HG03354 (cell line): Measurements from ENCODE around the gene RAD23B.
A peak's percentile ranks its signal among the peaks of the same experiment; 100 is the strongest.

ENCODE experiments used
- ATAC-seq: cut with Tn5 transposase; IDR thresholded peaks from one replicate; pipeline ENCODE4 v1.9.1; 2021; ENCODE audit warnings: mild to moderate bottlenecking; ENCODE audit not compliant: unreplicated experiment, poor library complexity, severe bottlenecking

RAD23B gene

DNA sequence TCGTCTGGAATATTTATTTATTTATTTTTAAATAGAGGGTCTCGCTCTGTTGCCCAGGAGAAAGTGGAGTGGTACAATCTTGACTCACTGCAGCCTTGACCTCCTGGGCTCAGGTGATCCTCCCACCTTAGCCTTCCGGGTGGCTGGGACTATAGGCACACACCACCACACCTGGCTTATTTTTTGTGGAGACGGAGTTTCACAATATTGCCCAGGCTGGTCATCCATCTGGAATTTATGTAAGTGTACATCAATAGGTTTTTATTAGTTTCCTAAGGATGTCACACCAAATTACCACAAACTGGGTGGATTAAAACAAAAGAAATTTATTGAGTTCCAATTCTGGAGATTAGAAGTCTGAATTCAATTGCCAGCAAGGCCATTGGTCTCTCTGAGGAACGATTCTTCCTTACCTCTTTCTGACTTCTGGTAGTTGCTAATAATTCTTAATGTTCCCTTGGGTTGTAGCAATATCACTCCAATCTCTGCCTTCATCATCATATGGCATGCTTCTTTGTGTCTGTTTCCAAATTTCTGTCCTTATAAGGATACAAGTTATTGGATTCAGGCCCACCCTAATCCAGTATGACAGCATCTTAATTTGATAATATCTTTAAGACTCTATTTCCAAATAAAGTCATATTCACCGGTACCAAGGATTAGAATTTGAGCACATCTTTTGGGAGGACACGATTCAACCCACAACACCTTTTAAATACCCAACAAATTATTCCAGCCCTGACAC is 16.3 kb upstream of the RAD23B start:
- ATAC-seq, result no peak

DNA sequence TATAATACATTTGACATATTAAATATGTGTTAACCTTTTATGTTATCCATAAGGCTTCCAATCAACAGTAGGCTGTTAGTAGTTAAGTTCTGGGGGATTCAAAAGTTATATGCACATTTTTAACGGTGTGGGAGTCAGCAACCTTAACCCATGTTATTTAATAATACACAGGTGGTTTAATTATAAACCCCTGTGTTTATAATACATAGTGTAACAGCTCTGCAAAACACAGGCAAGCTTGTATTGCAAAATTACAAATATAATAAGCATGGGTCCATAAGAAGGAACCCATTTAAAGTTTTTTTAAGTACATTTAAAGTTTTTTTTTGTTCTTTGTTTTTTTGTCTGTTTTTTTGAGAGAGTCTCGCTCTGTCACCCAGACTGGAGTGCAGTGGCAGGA is 14.5 kb upstream of the RAD23B start:
- ATAC-seq, result no peak

DNA sequence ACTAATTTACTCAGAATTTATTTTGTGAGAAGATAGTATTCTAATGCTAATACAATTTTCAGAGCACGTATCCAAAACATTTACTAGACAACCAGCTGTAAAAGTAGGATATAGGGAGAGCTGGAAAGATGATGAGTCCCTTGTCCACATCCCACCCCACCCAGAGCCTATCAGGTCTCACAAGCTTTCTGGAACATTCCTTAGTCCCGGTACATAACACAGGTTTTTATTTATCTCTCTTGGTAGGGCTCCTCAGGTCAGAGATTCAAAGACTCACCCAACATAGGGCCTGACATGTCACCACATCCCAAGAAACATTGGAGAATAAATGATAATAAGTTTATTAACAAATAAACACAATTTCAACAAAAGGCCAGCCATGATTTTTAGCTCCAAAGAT is 13.8 kb upstream of the RAD23B start:
- no peak for ATAC-seq

GRCh38 chr9:107269681-107270080 is 13.4 kb upstream of the RAD23B start:
- ATAC-seq, result no peak

GRCh38 chr9:107270082-107270481 is 13.0 kb upstream of the RAD23B start:
- ATAC-seq, result no peak

DNA sequence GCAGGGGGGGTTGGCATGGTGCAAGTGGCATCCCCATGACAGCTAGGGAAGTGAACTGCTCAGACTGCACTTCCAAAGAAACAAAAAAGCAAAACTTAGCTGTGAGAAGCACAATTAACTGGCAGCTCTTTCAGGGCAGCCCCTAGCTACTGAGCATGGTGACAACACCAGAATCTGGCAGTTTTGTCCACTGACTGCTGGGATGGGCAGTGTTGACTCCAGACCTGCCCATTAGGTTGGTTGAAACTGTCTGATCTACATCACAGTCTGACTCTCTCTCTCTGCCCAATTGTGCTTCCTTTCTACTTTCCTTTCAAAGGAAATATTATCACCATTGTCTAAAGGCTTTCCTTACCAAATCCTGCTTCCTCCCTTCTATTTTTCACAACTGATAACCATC is 12.5 kb upstream of the RAD23B start:
- no peak for ATAC-seq

- ATAC-seq, result peak; percentile 5
Observed at GRCh38 chr9:107273634-107274033, 9.4 kb upstream of the RAD23B start.

DNA sequence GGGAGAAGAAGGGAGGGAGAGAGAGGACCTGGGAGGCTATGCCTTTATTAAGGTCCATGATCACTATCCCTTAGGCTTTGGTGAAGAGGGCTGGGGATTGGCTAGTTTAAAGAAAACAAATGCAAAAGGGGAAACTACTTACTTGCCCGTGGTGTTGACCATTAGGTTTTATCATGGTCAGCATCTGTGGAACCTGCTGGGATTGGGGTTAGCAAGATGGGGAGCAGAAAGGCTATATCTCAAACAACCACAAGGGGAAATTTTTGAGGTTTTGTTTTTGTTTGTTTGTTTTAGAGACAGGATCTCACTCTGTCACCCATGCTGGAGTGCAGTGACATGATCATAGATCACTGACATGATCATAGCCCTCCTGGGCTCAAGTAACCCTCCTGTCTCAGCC is 9.0 kb upstream of the RAD23B start:
- ATAC-seq, result peak; percentile 86

DNA sequence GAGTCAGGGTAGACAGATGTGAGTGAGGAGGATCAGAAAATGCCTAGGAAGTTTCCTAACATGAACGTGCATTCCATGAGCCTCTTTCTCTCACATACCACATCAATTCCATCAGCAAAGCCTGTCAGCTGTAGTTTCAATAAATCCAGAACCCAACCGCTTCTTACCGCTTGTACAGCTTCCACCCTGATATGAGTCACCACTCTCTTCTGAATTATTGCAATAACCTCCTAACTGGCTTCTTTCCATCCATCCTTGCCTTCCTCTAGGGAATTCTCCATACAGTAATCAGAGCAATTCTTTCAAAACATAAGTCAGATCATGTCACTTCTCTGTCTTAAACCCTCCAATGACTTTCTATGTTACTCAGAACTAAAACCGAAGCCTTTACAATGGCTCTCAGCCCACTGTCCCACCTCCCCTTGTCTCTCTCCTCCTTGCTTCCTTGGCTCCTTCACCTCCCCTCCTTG is 8.1 kb upstream of the RAD23B start:
- ATAC-seq, result no peak

DNA sequence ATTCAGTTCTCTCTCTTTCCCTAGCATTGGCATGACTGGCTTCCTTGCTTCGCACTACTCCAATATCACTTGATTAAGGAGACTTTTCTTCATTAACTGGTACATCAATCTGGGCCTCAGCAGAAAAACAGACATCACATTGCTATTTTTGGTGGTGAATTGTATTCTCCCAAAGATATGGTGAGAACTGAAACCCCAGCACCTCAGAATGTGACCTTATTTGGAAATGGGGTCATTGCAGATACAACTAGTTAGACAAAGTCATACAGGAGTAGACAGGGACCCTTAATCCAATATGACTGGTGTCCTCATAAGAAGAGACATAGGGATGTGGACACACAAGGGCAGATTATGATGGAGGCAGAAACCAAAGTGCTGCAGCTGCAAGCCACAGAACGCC is 7.5 kb upstream of the RAD23B start:
- ATAC-seq, result no peak

- no peak for ATAC-seq
Observed at GRCh38 chr9:107276966-107277710, 5.9 kb upstream of the RAD23B start.

DNA sequence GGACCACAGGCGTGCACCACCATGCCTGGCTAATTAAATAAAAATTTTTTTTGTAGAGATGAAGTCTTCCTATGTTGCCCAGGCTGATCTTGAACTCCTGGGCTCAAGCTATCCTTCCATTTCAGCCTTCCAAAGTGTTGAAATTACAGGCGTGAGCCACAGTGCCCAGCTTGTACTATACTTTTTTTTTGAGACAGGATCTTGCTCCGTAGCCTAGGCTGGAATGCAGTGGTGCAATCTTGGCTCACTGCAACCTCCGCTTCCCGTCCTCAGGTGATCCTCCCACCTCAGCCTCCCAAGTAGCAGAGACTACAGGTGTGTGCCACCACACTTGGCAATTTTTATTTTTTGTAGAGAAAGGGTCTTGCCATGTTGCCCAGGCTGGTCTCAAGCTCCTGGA is 5.3 kb upstream of the RAD23B start:
- ATAC-seq, result no peak

GRCh38 chr9:107279086-107279485 is 4.0 kb upstream of the RAD23B start:
- no peak for ATAC-seq

- no peak for ATAC-seq
Observed at GRCh38 chr9:107280543-107280942, 2.5 kb upstream of the RAD23B start.

DNA sequence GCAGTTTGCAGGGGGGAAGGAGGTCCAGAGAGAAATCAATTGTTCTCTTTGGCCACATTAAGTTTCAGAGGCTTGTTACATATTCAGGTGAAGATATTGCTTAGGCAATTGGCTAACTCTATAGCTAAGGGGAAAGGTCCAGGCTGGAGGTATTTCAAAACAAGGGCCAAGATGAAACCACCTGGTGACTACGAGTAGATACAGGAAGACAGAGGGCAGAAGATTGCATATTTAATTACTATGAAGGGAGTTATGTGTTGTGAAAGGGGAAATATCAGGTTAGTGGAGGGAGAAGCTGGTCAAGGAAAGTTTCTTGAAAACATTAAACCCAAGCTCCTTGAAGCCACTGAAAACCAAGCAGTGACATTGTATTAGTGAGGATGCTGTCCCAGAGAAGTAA is 1.9 kb upstream of the RAD23B start:
- ATAC-seq, result no peak

- peak; percentile 4 for ATAC-seq
Observed at GRCh38 chr9:107281922-107282667, 984 bp upstream of the RAD23B start.

DNA sequence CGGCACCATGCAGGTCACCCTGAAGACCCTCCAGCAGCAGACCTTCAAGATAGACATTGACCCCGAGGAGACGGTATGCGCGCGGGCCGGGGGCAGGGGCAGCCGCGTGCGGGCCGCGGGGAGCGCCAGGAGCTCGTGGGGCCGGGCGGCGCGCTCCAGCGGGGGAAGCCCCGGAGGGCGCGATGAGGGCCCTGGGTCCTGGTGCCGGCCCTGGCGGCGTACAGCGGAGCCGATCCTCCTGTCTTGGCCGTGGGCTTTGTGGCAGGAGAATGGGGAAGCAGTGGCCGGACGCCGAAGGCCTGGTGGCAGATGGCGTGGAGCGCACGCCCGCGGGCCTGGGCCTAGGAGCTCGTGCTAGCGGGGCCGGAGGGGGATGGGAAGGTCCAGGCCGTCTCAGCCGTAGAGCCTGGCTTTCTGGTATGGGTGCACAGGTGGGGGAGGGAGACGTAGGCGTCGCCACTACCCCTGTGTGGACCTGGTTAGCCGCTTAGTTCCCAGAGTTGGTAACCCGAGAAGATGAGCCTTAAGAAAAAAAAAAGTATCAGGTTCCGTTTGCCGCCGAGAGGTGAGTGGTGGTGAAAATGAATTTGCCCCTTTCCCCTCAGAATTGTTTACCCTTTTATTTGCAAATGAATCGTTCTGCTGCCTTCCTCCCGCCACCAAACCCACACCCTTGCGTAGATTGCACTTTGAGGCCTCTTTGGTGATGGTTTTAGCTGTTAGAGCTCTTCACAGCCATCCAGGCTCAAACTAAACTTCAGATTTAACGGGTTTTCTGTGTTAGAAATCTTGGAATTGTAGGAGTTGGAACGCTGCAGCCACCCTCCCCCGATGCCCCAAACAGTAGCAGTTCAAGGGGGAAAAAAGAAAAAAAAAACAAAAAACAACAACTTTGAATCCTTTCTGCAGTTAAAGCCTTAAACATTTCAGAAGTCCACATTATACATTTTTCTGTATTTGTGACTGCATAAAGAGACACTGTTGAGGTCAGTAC is 841 bp downstream of the RAD23B start:
- ATAC-seq, result peak; percentile 45

DNA sequence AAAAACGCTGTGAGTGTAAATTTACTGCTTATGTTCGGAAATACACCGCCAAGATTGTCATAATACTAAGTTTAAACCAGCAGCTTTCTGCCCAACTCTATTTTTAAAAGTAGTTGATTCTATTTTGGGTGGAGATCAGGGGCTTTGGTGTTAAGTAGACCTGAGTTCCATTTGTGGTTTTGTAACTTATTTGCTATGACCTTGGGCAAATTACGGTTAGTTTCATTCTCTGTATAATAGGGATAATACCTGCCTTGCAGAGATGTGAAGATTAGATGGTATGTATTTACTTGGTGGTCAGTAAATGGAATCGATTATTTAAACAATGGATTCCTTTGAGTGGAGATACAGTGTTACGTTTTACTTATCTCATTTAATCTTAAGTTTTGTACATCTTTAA is 1.6 kb downstream of the RAD23B start:
- ATAC-seq, result no peak

GRCh38 chr9:107285286-107285685 is 2.2 kb downstream of the RAD23B start:
- no peak for ATAC-seq
